ES-I3 (cell line): ENCODE measurements around the gene LMF1.
A peak's percentile ranks its signal among the peaks of the same experiment; 100 is the strongest.
"Not testable (repeated sequence)": the region's sequence is repeated elsewhere in the genome, so short reads cannot be mapped to it uniquely, and the experiment has no call there.

Experiments
- H3K36me3 ChIP-seq: 2 replicates; pipeline ENCODE4 v1.6.1; 2013; ENCODE audit warnings: mild to moderate bottlenecking, low read length, control low read depth, moderate library complexity; ENCODE audit not compliant: insufficient read depth
- H3K4me1 ChIP-seq: 2 replicates; pipeline ENCODE4 v1.6.1; 2013; ENCODE audit warnings: mild to moderate bottlenecking, control low read depth, low read length; ENCODE audit not compliant: insufficient read depth
- H3K9ac ChIP-seq: 2 replicates; pipeline ENCODE4 v1.6.1; 2013; ENCODE audit warnings: low read depth, mild to moderate bottlenecking, low read length, moderate library complexity
- H3K9me3 ChIP-seq: 2 replicates; pipeline ENCODE4 v1.6.1; 2013; ENCODE audit warnings: mild to moderate bottlenecking, low read length, moderate library complexity; ENCODE audit not compliant: control insufficient read depth, insufficient read depth

LMF1 gene

DNA sequence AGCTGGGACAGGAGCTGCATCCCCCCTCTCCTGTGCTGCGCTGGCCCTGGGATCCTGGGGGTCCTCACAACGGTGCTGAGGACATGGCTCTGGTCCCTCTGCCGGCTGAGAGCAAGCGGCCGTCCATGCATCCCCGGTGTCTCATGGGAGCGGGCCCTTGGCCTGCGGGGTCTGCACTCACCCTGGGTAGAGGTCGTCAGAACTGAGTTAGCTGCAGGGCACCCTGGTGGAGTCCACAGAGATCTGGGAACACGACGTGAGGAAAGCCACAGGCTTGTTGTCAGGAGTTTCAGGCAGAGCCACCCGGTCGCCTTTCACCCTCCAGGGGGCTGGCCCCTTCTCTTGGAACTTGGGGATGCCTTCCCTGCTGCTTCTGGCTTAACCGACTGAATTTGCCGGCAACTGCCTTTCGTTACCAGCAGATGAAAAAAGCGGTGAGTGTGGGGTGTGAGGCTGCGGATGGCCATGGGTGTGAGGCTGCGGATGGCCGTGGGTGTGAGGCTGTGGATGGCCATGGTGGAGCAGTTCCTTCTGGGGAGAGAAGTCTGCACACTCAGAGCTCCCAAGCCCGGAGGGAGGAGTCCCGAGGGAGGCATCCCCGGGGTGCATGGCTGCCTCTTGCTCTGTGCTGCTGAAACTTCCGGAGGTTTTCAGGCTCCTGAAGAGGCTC lies 81.7 kb downstream of the LMF1 start:
- H3K4me1 ChIP-seq: no peaks in the 10 kb centered on the region; the same call in 1 of the 2 replicates
- H3K36me3 ChIP-seq: no peaks in the 10 kb centered on the region

DNA sequence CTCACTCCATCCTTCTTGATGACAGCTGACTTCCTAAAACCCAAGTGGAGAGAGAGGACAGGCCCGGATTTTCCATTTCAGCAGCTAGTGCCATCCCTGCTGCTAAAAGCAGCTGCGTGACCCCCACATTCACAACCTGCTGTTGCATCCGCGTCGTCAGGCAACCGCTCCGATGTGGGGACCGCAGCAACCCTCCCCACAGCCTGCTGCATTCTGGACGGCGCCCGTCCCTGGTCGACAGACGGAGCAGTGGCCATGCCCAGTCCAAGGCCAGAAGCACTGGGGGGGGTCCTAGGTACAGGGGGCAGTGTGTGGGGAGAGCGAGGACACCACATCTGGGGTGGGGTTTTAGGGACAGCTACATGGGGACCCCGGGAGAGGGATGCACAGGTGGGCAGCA lies 82.3 kb downstream of the LMF1 start:
- H3K9ac ChIP-seq, H3K36me3 ChIP-seq, H3K9me3 ChIP-seq, H3K4me1 ChIP-seq: not testable (repeated sequence)

More for the DNA sequence above, 81.7 kb downstream of the LMF1 start:
- Histone ChIP-seq H3K9me3 (peaks cover 5% of the 10 kb centered on the region; the same call in 1 of the 2 replicates), H3K9ac (no peak overlapping the region)

DNA sequence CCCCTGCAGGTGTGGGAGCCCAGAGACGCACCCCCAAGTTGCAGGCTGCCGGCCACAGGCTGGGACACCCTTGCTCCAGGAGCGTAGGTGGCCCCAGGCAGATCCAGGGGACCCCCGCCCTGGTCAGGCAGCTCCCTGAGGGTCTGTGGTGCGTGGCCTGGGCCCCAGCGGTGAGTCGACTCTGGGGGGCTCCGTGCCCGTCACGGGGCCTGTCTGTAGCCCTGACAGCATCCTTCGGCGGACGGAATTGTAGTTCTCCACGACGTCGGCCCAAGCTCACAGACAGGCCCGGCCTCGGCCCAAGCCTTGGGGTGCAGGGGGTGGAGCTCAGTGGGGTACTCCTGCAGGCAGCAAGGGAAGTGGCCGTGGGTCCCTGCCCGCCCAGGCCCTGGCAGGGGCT lies 82.9 kb downstream of the LMF1 start:
- Histone ChIP-seq H3K9me3 (peaks cover 6% of the 10 kb centered on the region; the same call in 1 of the 2 replicates), H3K4me1 (no peaks in the 10 kb centered on the region; the same call in 1 of the 2 replicates), H3K9ac (no peak overlapping the region), H3K36me3 (no peaks in the 10 kb centered on the region)

DNA sequence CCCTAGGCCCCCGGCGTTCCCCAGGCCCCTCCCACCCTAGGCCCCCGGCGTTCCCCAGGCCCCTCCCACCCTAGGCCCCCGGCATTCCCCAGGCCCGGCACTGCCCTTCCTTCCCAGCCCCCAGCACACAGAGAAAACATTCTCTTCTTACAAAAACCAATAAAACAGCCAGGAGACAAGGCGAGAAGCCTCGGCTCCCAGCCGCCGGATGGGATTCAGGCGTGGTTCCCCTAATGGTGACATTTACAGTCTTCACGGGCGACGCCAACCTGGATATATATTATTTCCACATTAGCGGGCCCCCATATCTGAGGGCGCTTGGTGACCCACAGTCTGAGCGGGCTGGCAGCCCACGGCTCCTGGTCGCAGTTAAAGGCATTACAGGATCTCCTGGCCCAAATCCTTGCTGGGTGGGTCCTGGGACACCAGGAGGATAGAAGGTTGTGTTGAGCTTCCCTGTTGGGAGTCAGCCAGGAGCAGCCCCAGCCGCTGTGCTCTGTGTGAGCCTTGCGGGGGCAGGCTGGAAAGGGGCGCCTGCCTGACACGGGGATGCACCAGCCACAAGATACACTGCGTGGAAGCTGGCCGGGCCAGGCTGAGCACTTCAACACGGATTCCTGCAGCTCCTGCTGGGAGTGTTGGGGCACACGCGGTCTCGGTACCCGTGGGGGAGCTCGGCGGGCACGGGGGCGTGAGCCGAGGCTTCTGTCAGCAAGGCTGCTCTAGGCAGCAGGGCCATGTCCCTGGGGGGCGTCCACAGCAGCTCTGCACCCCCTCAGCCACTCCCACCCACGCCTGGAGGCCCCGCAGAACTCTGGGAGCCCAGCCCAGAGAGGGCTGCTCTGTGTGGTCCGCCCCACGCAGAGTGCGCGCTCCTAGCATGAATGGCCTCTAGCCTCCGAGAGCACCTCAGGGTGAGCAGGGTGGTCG lies 83.7 kb downstream of the LMF1 start:
- Histone ChIP-seq H3K9me3 (peaks cover 6% of the 10 kb centered on the region; the same call in 1 of the 2 replicates), H3K4me1 (no peaks in the 10 kb centered on the region; the same call in 1 of the 2 replicates), H3K36me3 (no peaks in the 10 kb centered on the region), H3K9ac (peak overlapping the region; percentile 60; the same call in 1 of the 2 replicates)

DNA sequence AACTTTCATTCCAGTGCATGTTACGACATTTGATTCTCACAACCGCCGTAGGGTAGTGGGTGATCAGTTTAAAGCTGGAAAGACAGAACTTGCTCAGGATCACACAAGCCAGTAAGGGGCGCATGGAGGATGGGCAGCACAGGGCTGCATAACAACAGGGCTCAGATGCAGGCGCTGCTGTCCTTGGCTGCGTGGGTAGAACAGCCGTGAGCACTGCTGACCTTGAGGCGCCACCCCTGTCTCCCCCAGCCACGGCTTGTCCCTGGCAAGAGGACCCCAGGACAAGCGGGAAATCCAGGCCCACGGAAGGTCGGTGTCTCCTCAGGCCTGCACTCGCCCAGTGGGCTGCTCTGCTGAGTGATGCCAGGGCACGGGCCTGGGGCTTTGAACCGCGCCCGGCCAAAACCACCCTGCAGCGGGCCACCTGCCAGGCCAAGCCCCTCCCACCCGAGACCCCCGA lies 84.7 kb downstream of the LMF1 start:
- peak overlapping the region; percentile 35; the same call in 1 of the 2 replicates for H3K9ac ChIP-seq
- H3K4me1 ChIP-seq: no peaks in the 10 kb centered on the region; the same call in 1 of the 2 replicates
- peaks cover 6% of the 10 kb centered on the region; the same call in 1 of the 2 replicates for H3K9me3 ChIP-seq
- no peaks in the 10 kb centered on the region for H3K36me3 ChIP-seq

DNA sequence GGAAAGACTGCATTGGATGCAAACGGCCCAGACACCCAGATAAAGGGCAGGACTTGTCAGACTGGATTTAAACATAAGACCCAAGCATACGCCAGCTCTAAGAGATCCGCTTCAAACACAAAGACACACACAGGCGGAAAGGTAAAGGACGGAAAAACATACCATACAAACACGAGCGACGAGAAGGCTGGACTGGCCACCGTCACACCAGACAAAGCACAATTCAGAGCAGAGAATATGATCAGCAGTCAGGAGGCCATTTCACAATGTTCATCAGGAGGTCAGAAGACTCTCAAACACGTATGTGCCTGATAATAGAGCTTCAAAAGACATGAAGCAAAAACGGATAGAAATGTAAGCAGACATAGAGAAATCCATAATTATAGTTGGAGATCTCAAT lies 85.4 kb downstream of the LMF1 start:
- Histone ChIP-seq H3K4me1 (no peaks in the 10 kb centered on the region; the same call in 1 of the 2 replicates), H3K9ac (no peak overlapping the region), H3K36me3 (no peaks in the 10 kb centered on the region), H3K9me3 (peaks cover 6% of the 10 kb centered on the region; the same call in 1 of the 2 replicates)

DNA sequence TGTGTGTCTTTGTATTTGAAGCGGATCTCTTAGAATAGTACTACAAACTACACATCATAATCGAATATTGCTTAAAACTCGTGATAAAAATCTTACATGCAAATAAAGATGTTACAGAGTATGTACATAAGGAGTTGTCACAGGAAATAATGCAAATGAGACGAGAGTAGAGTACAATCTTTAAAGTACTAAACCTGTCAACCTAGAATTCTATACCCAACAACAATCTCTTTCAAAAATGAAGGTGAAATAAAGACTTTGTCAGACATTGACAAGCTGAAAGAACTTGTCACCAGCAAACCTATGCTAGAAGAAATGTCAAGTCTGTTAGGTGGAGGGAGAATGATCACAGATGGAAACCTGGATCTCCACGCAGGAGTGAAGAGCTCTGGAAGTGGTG lies 86.6 kb downstream of the LMF1 start:
- H3K36me3 ChIP-seq: no peaks in the 10 kb centered on the region
- peaks cover 6% of the 10 kb centered on the region; the same call in 1 of the 2 replicates for H3K9me3 ChIP-seq
- H3K4me1 ChIP-seq: no peaks in the 10 kb centered on the region; the same call in 1 of the 2 replicates
- H3K9ac ChIP-seq: no peak overlapping the region

DNA sequence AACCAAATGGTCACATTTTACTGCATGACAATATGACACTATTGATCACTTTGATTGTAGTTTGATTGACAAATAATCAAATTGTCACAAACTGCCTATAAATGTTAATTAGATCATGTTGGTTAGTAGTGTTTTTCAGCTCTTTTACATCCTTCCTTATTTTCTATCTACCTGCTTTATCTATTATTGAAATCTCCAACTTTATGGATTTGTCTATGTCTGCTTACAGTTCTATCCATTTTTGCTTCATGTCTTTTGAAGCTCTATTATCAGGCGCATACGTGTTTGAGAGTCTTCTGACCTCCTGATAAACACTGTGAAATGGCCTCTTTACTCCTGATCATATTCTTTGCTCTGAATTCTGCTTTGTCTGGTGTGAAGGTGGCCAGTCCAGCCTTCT lies 87.0 kb downstream of the LMF1 start:
- no peaks in the 10 kb centered on the region for H3K36me3 ChIP-seq
- H3K4me1 ChIP-seq: no peaks in the 10 kb centered on the region; the same call in 1 of the 2 replicates
- H3K9ac ChIP-seq: no peak overlapping the region
- H3K9me3 ChIP-seq: peaks cover 6% of the 10 kb centered on the region; the same call in 1 of the 2 replicates

DNA sequence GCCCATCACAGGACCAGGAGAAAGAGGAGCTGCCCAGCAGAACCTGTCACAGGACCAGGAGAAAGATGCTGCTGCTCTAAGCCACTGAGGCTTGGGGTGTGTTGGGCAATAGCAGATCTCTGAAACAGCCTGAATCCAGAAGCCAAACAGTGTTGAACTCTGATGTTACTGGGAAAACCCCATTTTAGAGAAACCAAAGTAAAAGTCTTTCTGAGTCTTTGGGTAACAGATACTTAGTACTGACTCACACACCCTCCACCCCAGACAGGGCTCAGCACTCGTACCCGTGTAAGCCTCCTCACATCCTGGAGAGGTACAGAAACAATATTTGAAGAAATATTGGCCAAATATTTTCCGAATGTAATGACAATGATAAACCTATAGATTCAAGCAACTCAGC lies 87.4 kb downstream of the LMF1 start:
- H3K9ac ChIP-seq: no peak overlapping the region
- H3K9me3 ChIP-seq: peaks cover 6% of the 10 kb centered on the region; the same call in 1 of the 2 replicates
- H3K4me1 ChIP-seq: no peaks in the 10 kb centered on the region; the same call in 1 of the 2 replicates
- no peaks in the 10 kb centered on the region for H3K36me3 ChIP-seq

DNA sequence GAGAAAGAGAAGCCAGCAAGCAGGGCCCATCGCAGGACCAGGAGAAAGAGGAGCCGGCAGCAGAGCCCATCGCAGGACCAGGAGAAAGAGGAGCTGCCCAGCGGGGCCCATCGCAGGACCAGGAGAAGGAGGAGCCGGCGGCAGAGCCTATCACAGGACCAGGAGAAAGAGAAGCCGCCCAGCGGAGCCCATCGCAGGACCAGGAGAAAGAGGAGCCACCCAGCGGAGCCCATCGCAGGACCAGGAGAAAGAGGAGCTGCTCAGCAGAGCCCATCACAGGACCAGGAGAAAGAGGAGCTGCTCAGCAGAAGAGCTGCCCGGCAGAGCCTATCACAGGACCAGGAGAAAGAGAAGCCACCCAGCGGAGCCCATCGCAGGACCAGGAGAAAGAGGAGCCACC lies 88.1 kb downstream of the LMF1 start:
- H3K9ac ChIP-seq, H3K36me3 ChIP-seq, H3K9me3 ChIP-seq, H3K4me1 ChIP-seq: not testable (repeated sequence)

DNA sequence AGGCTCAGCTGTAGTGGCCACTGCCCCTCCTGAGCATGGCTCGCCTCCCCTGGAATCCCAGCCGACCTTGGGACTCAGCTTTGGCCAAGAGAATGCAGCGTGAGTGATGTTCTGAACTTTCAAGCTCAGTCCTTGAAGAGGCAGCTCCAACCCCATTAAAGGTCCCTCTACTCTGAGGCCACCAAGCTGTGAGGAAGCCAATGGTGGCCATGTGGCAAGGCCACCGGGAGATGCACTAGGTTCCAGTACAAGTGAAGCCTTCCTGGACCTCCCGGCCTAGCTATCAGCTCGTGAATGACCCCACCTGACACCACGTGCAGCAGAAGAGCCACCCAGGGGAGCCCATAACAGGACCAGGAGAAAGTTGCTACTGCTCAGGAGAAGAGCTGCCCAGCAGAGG lies 88.5 kb downstream of the LMF1 start:
- Histone ChIP-seq H3K9ac (no peak overlapping the region), H3K36me3 (no peaks in the 10 kb centered on the region), H3K9me3 (peaks cover 6% of the 10 kb centered on the region; the same call in 1 of the 2 replicates), H3K4me1 (no peaks in the 10 kb centered on the region; the same call in 1 of the 2 replicates)

DNA sequence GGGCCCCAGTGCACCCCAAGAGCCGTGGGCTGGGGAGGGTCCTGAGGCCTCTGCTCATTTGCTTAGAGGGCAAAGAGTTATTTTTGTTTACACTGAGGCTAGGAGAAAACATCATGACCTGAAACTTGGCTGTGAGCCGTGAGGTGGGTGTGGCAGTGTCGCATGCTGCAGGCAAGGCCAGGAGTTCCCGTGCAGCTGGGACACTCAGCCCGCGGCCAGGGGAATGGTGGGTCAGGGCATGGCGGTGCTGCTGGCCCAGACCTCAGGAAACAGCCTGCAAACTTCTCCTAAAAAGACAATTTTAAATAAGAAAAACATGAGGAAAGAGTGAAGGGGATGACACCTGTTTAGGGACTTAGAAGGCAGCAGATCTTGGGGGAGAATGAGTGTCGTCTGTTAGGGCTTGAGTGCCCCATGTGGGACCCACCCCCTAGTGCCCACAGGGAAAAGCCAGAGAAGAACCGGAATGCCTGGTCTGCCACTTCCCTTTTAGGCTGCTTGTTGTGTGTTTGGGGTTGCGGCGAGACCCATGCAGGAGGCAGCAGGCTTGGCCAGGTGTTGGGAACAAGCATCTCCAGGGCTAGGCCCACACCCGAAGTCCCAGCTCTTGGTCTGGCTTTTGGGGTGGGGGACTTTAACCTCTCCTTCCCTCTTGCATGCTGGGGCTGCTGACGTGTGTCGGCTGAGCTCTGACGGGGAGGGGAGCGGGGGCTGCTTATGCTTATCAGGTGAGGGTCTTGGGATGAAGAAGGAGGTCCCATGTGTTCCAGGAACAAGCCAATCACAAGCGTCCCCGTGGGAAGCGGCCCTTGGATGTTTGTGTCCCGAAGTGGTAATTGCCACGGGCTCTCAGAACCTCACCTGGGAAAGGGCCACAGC lies 89.3 kb downstream of the LMF1 start:
- Histone ChIP-seq H3K9me3 (peaks cover 6% of the 10 kb centered on the region; the same call in 1 of the 2 replicates), H3K9ac (no peak overlapping the region), H3K36me3 (no peaks in the 10 kb centered on the region), H3K4me1 (no peaks in the 10 kb centered on the region)

DNA sequence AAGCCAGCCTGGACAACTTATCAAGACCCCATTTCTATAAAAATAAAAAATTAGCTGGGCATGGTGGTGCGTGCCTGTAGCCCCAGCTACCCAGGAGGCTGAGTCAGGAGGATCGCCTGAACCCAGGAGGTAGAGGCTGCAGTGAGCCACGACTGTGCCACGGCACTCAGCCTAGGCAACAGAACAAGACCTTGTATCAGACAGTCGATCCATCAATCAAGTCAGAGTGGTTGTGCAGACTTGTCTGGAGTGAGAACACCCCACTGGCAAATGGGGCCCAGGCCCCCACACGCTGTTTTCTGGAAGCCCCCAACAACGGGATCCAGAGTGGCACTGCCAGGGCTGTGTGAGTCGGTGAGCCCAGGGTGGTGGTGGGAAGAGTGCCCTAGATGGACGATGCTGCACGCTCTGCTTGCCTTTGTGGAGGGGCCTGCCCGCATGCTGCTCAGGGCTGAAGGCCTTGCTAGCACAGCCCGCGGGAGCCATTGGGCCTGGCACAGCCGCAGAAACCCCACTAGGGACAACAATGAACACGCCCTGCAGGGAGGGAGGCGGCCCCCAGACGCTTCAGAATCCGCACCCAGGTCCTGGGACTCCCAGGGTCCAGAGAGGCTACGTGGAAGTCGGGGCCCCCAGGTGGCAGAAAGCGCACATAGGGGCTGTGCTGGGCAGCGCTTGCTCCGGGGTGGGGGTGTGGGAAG lies 90.2 kb downstream of the LMF1 start:
- H3K9ac ChIP-seq: no peak overlapping the region
- H3K4me1 ChIP-seq: no peaks in the 10 kb centered on the region
- H3K36me3 ChIP-seq: no peaks in the 10 kb centered on the region
- peaks cover 6% of the 10 kb centered on the region; the same call in 1 of the 2 replicates for H3K9me3 ChIP-seq
